Measurements from ENCODE around the gene TUBA3D.
"Not testable (repeated sequence)": the region's sequence is repeated elsewhere in the genome, so short reads cannot be mapped to it uniquely, and the experiment has no call there.

Gene TUBA3D

GRCh38 chr2:131503587-131503986, 27.7 kb downstream of the TUBA3D start:
- H2AFZ ChIP-seq (ENCODE audit: low read length); H3K27me3 ChIP-seq (replicated peaks; ENCODE audit: insufficient read depth, low read length); H3K4me2 ChIP-seq (ENCODE audit: low read depth, low read length); H3K9me3 ChIP-seq (replicated peaks; ENCODE audit: insufficient read depth, low read length); H3K9me2 ChIP-seq (replicated peaks; ENCODE audit: insufficient read depth, low read length); DNase-seq; H3K27ac ChIP-seq (ENCODE audit: low read length); H4K20me1 ChIP-seq (ENCODE audit: insufficient read depth, low read length); H3K4me3 ChIP-seq (ENCODE audit: low read length); H3K4me1 ChIP-seq (ENCODE audit: low read length); H3K9ac ChIP-seq (ENCODE audit: low read length); H3K36me3 ChIP-seq (replicated peaks; ENCODE audit: insufficient read depth, low read length); H3F3A ChIP-seq (ENCODE audit: insufficient read depth, low read length): not testable (repeated sequence)
- H3K79me2 ChIP-seq (ENCODE audit: low read length), result peaks cover 18% of the 10 kb centered on the region

GRCh38 chr2:131504082-131504750, 28.3 kb downstream of the TUBA3D start:
- not testable (repeated sequence) for H3K4me2 ChIP-seq (ENCODE audit: low read depth, low read length); H3K9me3 ChIP-seq (replicated peaks; ENCODE audit: insufficient read depth, low read length); H3K36me3 ChIP-seq (replicated peaks; ENCODE audit: insufficient read depth, low read length); H3K9me2 ChIP-seq (replicated peaks; ENCODE audit: insufficient read depth, low read length); H2AFZ ChIP-seq (ENCODE audit: low read length); H3F3A ChIP-seq (ENCODE audit: insufficient read depth, low read length); H3K4me3 ChIP-seq (ENCODE audit: low read length); H3K27me3 ChIP-seq (replicated peaks; ENCODE audit: insufficient read depth, low read length); H3K9ac ChIP-seq (ENCODE audit: low read length); DNase-seq; H3K4me1 ChIP-seq (ENCODE audit: low read length); H4K20me1 ChIP-seq (ENCODE audit: insufficient read depth, low read length); H3K27ac ChIP-seq (ENCODE audit: low read length)
- peaks cover 11% of the 10 kb centered on the region for H3K79me2 ChIP-seq (ENCODE audit: low read length)

- no peak overlapping the region for H3K4me3 ChIP-seq (ENCODE audit: low read length)
- H3K4me2 ChIP-seq (ENCODE audit: low read depth, low read length), result no peak overlapping the region
- H3K4me1 ChIP-seq (ENCODE audit: low read length), result no peaks in the 10 kb centered on the region
- no peaks in the 10 kb centered on the region for H3K9me3 ChIP-seq (replicated peaks; ENCODE audit: insufficient read depth, low read length)
- no peaks in the 10 kb centered on the region for H3K27me3 ChIP-seq (replicated peaks; ENCODE audit: insufficient read depth, low read length)
- no peaks in the 10 kb centered on the region for H3K9me2 ChIP-seq (replicated peaks; ENCODE audit: insufficient read depth, low read length)
- H3K36me3 ChIP-seq (replicated peaks; ENCODE audit: insufficient read depth, low read length), result no peaks in the 10 kb centered on the region
- no peak overlapping the region for H3K27ac ChIP-seq (ENCODE audit: low read length)
- no peaks in the 10 kb centered on the region for H3F3A ChIP-seq (ENCODE audit: insufficient read depth, low read length)
- no peaks in the 10 kb centered on the region for H4K20me1 ChIP-seq (ENCODE audit: insufficient read depth, low read length)
- no peaks in the 10 kb centered on the region for H3K79me2 ChIP-seq (ENCODE audit: low read length)
- DNase-seq, result no peak
- H3K9ac ChIP-seq (ENCODE audit: low read length), result no peak overlapping the region
- no peak overlapping the region for H2AFZ ChIP-seq (ENCODE audit: low read length)
- TF ChIP-seq EZH2phosphoT487 (IDR thresholded peaks at IDR 0.05; ENCODE audit: low read length) (no peak), EZH2 (optimal IDR thresholded peaks at IDR 0.05; ENCODE audit: low read depth, low read length) (no peak), CTCF (IDR thresholded peaks at IDR 0.05; ENCODE audit: low read length) (no peak)
These were observed 33.7 kb downstream of the TUBA3D start for GRCh38 chr2:131509615-131510014.

- not testable (repeated sequence) for H3K9me2 ChIP-seq (replicated peaks; ENCODE audit: insufficient read depth, low read length); DNase-seq; H3K27me3 ChIP-seq (replicated peaks; ENCODE audit: insufficient read depth, low read length); H4K20me1 ChIP-seq (ENCODE audit: insufficient read depth, low read length); H3K27ac ChIP-seq (ENCODE audit: low read length); H3K4me1 ChIP-seq (ENCODE audit: low read length); H3K4me3 ChIP-seq (ENCODE audit: low read length); H3K79me2 ChIP-seq (ENCODE audit: low read length); H3K9me3 ChIP-seq (replicated peaks; ENCODE audit: insufficient read depth, low read length); H3K4me2 ChIP-seq (ENCODE audit: low read depth, low read length); H2AFZ ChIP-seq (ENCODE audit: low read length); H3K9ac ChIP-seq (ENCODE audit: low read length); H3K36me3 ChIP-seq (replicated peaks; ENCODE audit: insufficient read depth, low read length); H3F3A ChIP-seq (ENCODE audit: insufficient read depth, low read length)
These were observed 35.5 kb downstream of the TUBA3D start for GRCh38 chr2:131511291-131511968.

GRCh38 chr2:131511969-131512870, 36.3 kb downstream of the TUBA3D start:
- not testable (repeated sequence) for H3K9me2 ChIP-seq (replicated peaks; ENCODE audit: insufficient read depth, low read length); H3K27me3 ChIP-seq (replicated peaks; ENCODE audit: insufficient read depth, low read length); H3K27ac ChIP-seq (ENCODE audit: low read length); H3K36me3 ChIP-seq (replicated peaks; ENCODE audit: insufficient read depth, low read length); H3K4me2 ChIP-seq (ENCODE audit: low read depth, low read length); H4K20me1 ChIP-seq (ENCODE audit: insufficient read depth, low read length); H3K79me2 ChIP-seq (ENCODE audit: low read length); H2AFZ ChIP-seq (ENCODE audit: low read length); H3K4me3 ChIP-seq (ENCODE audit: low read length); DNase-seq; H3K9me3 ChIP-seq (replicated peaks; ENCODE audit: insufficient read depth, low read length); H3F3A ChIP-seq (ENCODE audit: insufficient read depth, low read length); H3K4me1 ChIP-seq (ENCODE audit: low read length); H3K9ac ChIP-seq (ENCODE audit: low read length)

GRCh38 chr2:131514408-131515166, 38.7 kb downstream of the TUBA3D start:
- H3K27me3 ChIP-seq (replicated peaks; ENCODE audit: insufficient read depth, low read length); H3K4me2 ChIP-seq (ENCODE audit: low read depth, low read length); H3K36me3 ChIP-seq (replicated peaks; ENCODE audit: insufficient read depth, low read length); H3K79me2 ChIP-seq (ENCODE audit: low read length); H4K20me1 ChIP-seq (ENCODE audit: insufficient read depth, low read length); H3K9me2 ChIP-seq (replicated peaks; ENCODE audit: insufficient read depth, low read length); H3K9me3 ChIP-seq (replicated peaks; ENCODE audit: insufficient read depth, low read length); DNase-seq; H3K27ac ChIP-seq (ENCODE audit: low read length); H3K4me1 ChIP-seq (ENCODE audit: low read length); H3K9ac ChIP-seq (ENCODE audit: low read length); H3K4me3 ChIP-seq (ENCODE audit: low read length); H3F3A ChIP-seq (ENCODE audit: insufficient read depth, low read length); H2AFZ ChIP-seq (ENCODE audit: low read length): not testable (repeated sequence)

Data from MM.1S (cell line).